K562 (cell line): Measurements from ENCODE around the gene PPP1R3C. TPM values are rescaled to one million over a fixed set of nuclear protein-coding genes. Genes with fewer than 3 reads are reported as not detected.

Experiments used
- ATAC-seq: fragments of 200-7000 bp; cut with Tn5 transposase; 3 replicates; pipeline ENCODE4 v1.9.1; 2020; ENCODE audit warnings: moderate library complexity
- BruUV-seq: library from RNA; stranded (reverse); fragments of 400-500 nt; replicated peaks from 2 replicates; lab custom pipeline; 2021; lab: Mats Ljungman, UMichigan
- CTCF ChIA-PET: fragments of 300-600 bp; formaldehyde crosslinking; extraction: SDS; loops from one replicate; lab custom pipeline; 2021; ENCODE audit warnings: low intra/inter-chr PET ratio; lab: Yijun Ruan, JAX
- POLR2A ChIA-PET: fragments of 300-600, 350-650 bp; sonication (Branson Sonifier 250); formaldehyde crosslinking; extraction: SDS; loops from one replicate; lab custom pipeline; 2021; ENCODE audit warnings: antibody characterized with exemption, inconsistent platforms; lab: Yijun Ruan, JAX
- DNase-seq, 4 experiments: peaks; one replicate each; pipeline versions ENCODE4 v3.0.0 to v3.0.0-alpha.2; 2011 to 2018; ENCODE audit warnings: low spot score in 3 of 4, mixed read lengths in 3 of 4; ENCODE audit errors: extremely low read depth in 1 of 4
- FAIRE-seq: peaks from 2 replicates; lab custom pipeline; 2011; peaks lifted over from hg19 to GRCh38; lab: Jason Lieb, UNC
- H2AFZ ChIP-seq: 2 replicates; pipeline ENCODE4 v1.6.0; 2011; ENCODE audit warnings: low read depth, low read length, control low read depth, inconsistent platforms
- H3K27ac ChIP-seq: fragments of 200-600 bp; 3 replicates; pipeline ENCODE4 v1.8.0; 2011; ENCODE audit warnings: low read depth, mild to moderate bottlenecking, control low read depth, inconsistent platforms, low read length, moderate library complexity, mixed read lengths; ENCODE audit errors: extremely low read depth
- H3K27me3 ChIP-seq, 2 experiments: fragments of 300-600 bp in 1 of 2; 2 replicates in 1 of 2; 3 replicates in 1 of 2; pipeline versions ENCODE4 v1.6.0 to v1.8.0; 2011; ENCODE audit warnings: inconsistent platforms in 2 of 2, low read length in 2 of 2, mild to moderate bottlenecking in 1 of 2, mixed read lengths in 1 of 2, moderate library complexity in 1 of 2; ENCODE audit not compliant: control insufficient read depth in 2 of 2, insufficient read depth in 2 of 2
- H3K36me3 ChIP-seq: fragments of 300-600 bp; 3 replicates; pipeline ENCODE4 v1.8.0; 2011; ENCODE audit warnings: mild to moderate bottlenecking, low read length, inconsistent platforms; ENCODE audit not compliant: control insufficient read depth, insufficient read depth
- H3K4me1 ChIP-seq, 2 experiments: fragments of 200-600 bp in 1 of 2; replicated peaks in 1 of 2; 2 replicates in 1 of 2; 3 replicates in 1 of 2; pipeline versions ENCODE4 v1.5.1 to v1.8.0; 2011; ENCODE audit warnings: inconsistent platforms in 2 of 2, low read length in 2 of 2, mild to moderate bottlenecking in 1 of 2, mixed read lengths in 1 of 2, moderate library complexity in 1 of 2; ENCODE audit not compliant: control insufficient read depth in 2 of 2, insufficient read depth in 2 of 2
- H3K4me2 ChIP-seq: 2 replicates; pipeline ENCODE4 v1.6.1; 2011; ENCODE audit warnings: low read length, control low read depth, inconsistent platforms, mixed read lengths; ENCODE audit not compliant: insufficient read depth
- H3K4me3 ChIP-seq: fragments of 200-600 bp; sonication (generic), shearing (Covaris generic); 2 replicates; pipeline ENCODE4 v1.5.1; 2016; ENCODE audit warnings: control low read depth, inconsistent platforms
- H3K79me2 ChIP-seq: fragments of 200-600 bp; 3 replicates; pipeline ENCODE4 v1.8.0; 2011; ENCODE audit warnings: low read length, inconsistent platforms; ENCODE audit not compliant: control insufficient read depth, insufficient read depth
- H3K9ac ChIP-seq, 2 experiments: 2 replicates each; pipeline versions ENCODE4 v1.6.0 to v1.6.1; 2011; ENCODE audit warnings: low read depth in 2 of 2, low read length in 2 of 2, control low read depth in 1 of 2, inconsistent platforms in 1 of 2, mild to moderate bottlenecking in 1 of 2, mixed read lengths in 1 of 2; ENCODE audit not compliant: insufficient read depth in 1 of 2
- H3K9me1 ChIP-seq: one replicate; pipeline ENCODE4 v1.6.0; 2011; ENCODE audit warnings: inconsistent platforms, mild to moderate bottlenecking, low read length, moderate library complexity; ENCODE audit not compliant: control insufficient read depth, insufficient read depth
- H3K9me3 ChIP-seq: replicated peaks from 2 replicates; pipeline ENCODE4 v1.5.1; 2011; ENCODE audit warnings: low read depth, low read length, inconsistent platforms; ENCODE audit not compliant: control insufficient read depth, insufficient read depth
- H4K20me1 ChIP-seq: replicated peaks from 2 replicates; pipeline ENCODE4 v1.6.1; 2011; ENCODE audit warnings: low read length, inconsistent platforms, mixed read lengths; ENCODE audit not compliant: control insufficient read depth, insufficient read depth
- GATAD2A ChIP-seq: fragments of 450-650 bp; IDR thresholded peaks from 2 replicates; pipeline ENCODE4 v1.6.1; 2017
- MEIS2 ChIP-seq: fragments of 450-650 bp; IDR thresholded peaks from 2 replicates; pipeline ENCODE4 v1.6.1; 2014; ENCODE audit warnings: mild to moderate bottlenecking; ENCODE audit not compliant: partially characterized antibody
- MGA ChIP-seq: fragments of 450-650 bp; IDR thresholded peaks from 2 replicates; pipeline ENCODE4 v1.6.1; 2016; ENCODE audit warnings: mild to moderate bottlenecking, moderate library complexity
- SNIP1 ChIP-seq: fragments of 450-650 bp; IDR thresholded peaks from 2 replicates; pipeline ENCODE4 v1.7.1; 2017; ENCODE audit warnings: low read depth, mild to moderate bottlenecking
- SUPT5H ChIP-seq: fragments of 450-650 bp; IDR thresholded peaks from 2 replicates; pipeline ENCODE4 v1.6.1; 2016
- TEAD2 ChIP-seq: fragments of 450-650 bp; IDR thresholded peaks from 2 replicates; pipeline ENCODE4 v1.6.1; 2016; ENCODE audit warnings: missing genetic modification characterization, control low read depth, missing compliant biosample characterization
- ZBTB9 ChIP-seq: fragments of 450-650 bp; formaldehyde crosslinking; IDR thresholded peaks from 2 replicates; pipeline ENCODE4 v1.4.0; 2020; ENCODE audit warnings: mild to moderate bottlenecking, moderate library complexity
- ZNF175 ChIP-seq: fragments of 200-800 bp; sonication (Bioruptor generic); IDR thresholded peaks from 2 replicates; pipeline ENCODE4 v1.6.1; 2016; ENCODE audit warnings: low read depth, mild to moderate bottlenecking, missing genetic modification characterization, missing compliant biosample characterization
- WGBS: fragments of 100-300 bp; shearing (Covaris generic); methylation state at CpG from one replicate; pipeline ENCODE4 v1.1.6; 2016; ENCODE audit warnings: low coverage, mixed read lengths; ENCODE audit not compliant: insufficient coverage; ENCODE audit errors: missing lambda C conversion rate; 5-methylcytosine and 5-hydroxymethylcytosine counted together
- in situ Hi-C: fragments of 300-500 bp; cut with MboI; formaldehyde crosslinking; loops from 4 replicates; pipeline ENCODE4 v1.15.0; 2018; ENCODE audit warnings: inconsistent platforms, mixed read lengths
- intact Hi-C: fragments of 100-400 bp; cut with micrococcal nuclease; formaldehyde crosslinking; loops from 2 replicates; pipeline ENCODE4 v1.14.2; 2022
- polyA plus RNA-seq, 8 experiments: library from polyadenylated mRNA; depleted of rRNA in 4 of 8; stranded (reverse) in 5 of 8; unstranded in 3 of 8; fragments of >200 nt; fragmentation: Nextera tagmentation in 2 of 8; fragmentation: Illumina TruSeq in 1 of 8; extraction: Ambion mirVana in 2 of 8; extraction: Trizol in 1 of 8; gene quantifications; 2 replicates each; pipeline versions ENCODE4 v1.2.1 to v1.2.3, GENCODE V29; 2011 to 2014; ENCODE audit warnings: inconsistent platforms in 1 of 8, missing spikeins in 1 of 8
- total RNA-seq, 7 experiments: library from RNA; depleted of rRNA in 6 of 7; stranded (reverse); fragments of >200 nt in 6 of 7; fragmentation: Illumina TruSeq in 2 of 7; extraction: Trizol in 2 of 7; gene quantifications; 2 replicates each; pipeline versions ENCODE4 v1.2.1 to v1.2.3, GENCODE V29; 2011 to 2021; ENCODE audit warnings: low replicate concordance in 1 of 7

The PPP1R3C gene
- total and polyA plus RNA-seq, 9 of the 15 experiments (the other 6 are each of a cell fraction or from before 2014, with no cell fraction given), result 0.06 to 0.24 (median 0.12) TPM; not detected in 3

- TF ChIP-seq ZBTB9 (CRISPR knock-in tag) (no peak), GATAD2A (no peak), SNIP1 (no peak)
These were observed 40.5 kb downstream of the PPP1R3C start (continued) for GRCh38 chr10:91592266-91592975.

GRCh38 chr10:91591797-91592174 lies 41.1 kb downstream of the PPP1R3C start:
- POLR2A ChIA-PET, result no interaction called here
- H2AFZ ChIP-seq, result peak overlapping the region; percentile 75; the same call in 1 of the 2 replicates
- CTCF ChIA-PET, result no interaction called here
- H3K9me1 ChIP-seq, result no peaks in the 10 kb centered on the region
- 36% methylated on average over 7 of the region's 7 CpGs for WGBS
- H3K9me3 ChIP-seq, result no peaks in the 10 kb centered on the region
- peak overlapping the region; percentile 30 for H3K4me2 ChIP-seq
- no peaks in the 10 kb centered on the region for H3K36me3 ChIP-seq
- ATAC-seq (no peak), DNase-seq (no peak), FAIRE-seq (no peak)
- H3K27ac ChIP-seq, result peak overlapping the region; percentile 64; the same call in 1 of the 3 replicates
- no peaks in the 10 kb centered on the region for H3K79me2 ChIP-seq
- in situ Hi-C loops, result no loop called here
- no peaks in the 10 kb centered on the region for H4K20me1 ChIP-seq
- intact Hi-C loops, result loop anchor here (1.0 to 5.0 kb wide), 2 partner anchors 16 to 41 kb away; partner anchors contain the start of gene PPP1R3C
- H3K27me3 ChIP-seq, result no peaks in the 10 kb centered on the region
- peaks cover 23 to 62% of the 10 kb centered on the region in 2 experiments for H3K4me1 ChIP-seq
- no peak overlapping the region for H3K4me3 ChIP-seq
- no peak overlapping the region; a peak in 1 of 4 replicates for H3K9ac ChIP-seq
- no TSS peak for BruUV-seq
- TF ChIP-seq MEIS2, result peak; percentile 47
- TF ChIP-seq MGA, result 0 out of 2 replicates have a peak, but pooled peaks have one; percentile 2
- 0 out of 2 replicates have a peak, but pooled peaks have one; percentile 10 for TF ChIP-seq ZNF175 (CRISPR knock-in tag)
- TF ChIP-seq SUPT5H, result no peak
- no peak for TF ChIP-seq TEAD2 (tag)
